Osteoblast (primary cell): Measurements from ENCODE around the gene GLT6D1. TPM values are rescaled to one million over a fixed set of nuclear protein-coding genes. Genes with fewer than 3 reads are reported as not detected.
"Not testable (repeated sequence)": the region's sequence is repeated elsewhere in the genome, so short reads cannot be mapped to it uniquely, and the experiment has no call there.

Experiments used
- DNase-seq: peaks from one replicate; pipeline ENCODE4 v3.0.0; 2011; ENCODE audit warnings: low spot score, mixed read lengths; ENCODE audit not compliant: insufficient read length; ENCODE audit errors: missing footprints
- H2AFZ ChIP-seq: 2 replicates; pipeline ENCODE4 v1.6.0; 2011; ENCODE audit warnings: mild to moderate bottlenecking, low read length
- H3K27ac ChIP-seq: 2 replicates; pipeline ENCODE4 v1.5.1; 2011; ENCODE audit warnings: mild to moderate bottlenecking, low read depth, low read length, moderate library complexity
- H3K27me3 ChIP-seq: 2 replicates; pipeline ENCODE4 v1.6.0; 2012; ENCODE audit warnings: mild to moderate bottlenecking, control low read depth, inconsistent platforms, low read length, moderate library complexity; ENCODE audit not compliant: insufficient read depth
- H3K36me3 ChIP-seq: 2 replicates; pipeline ENCODE4 v1.5.1; 2011; ENCODE audit warnings: mild to moderate bottlenecking, low read length, control low read depth, moderate library complexity; ENCODE audit not compliant: insufficient read depth
- H3K4me1 ChIP-seq: 2 replicates; pipeline ENCODE4 v1.5.1; 2011; ENCODE audit warnings: mild to moderate bottlenecking, low read length, control low read depth, moderate library complexity; ENCODE audit not compliant: insufficient read depth
- H3K4me2 ChIP-seq: 2 replicates; pipeline ENCODE4 v1.6.0; 2011; ENCODE audit warnings: mild to moderate bottlenecking, low read length; ENCODE audit not compliant: insufficient read depth
- H3K4me3 ChIP-seq: fragments of 200-600 bp; sonication (generic); 3 replicates; pipeline ENCODE4 v1.5.1; 2012; ENCODE audit warnings: mild to moderate bottlenecking, low read length, inconsistent platforms; ENCODE audit not compliant: insufficient read depth
- H3K79me2 ChIP-seq: 2 replicates; pipeline ENCODE4 v1.6.0; 2012; ENCODE audit warnings: mild to moderate bottlenecking, low read length, control low read depth, inconsistent platforms; ENCODE audit not compliant: insufficient read depth
- H3K9me3 ChIP-seq: 2 replicates; pipeline ENCODE4 v1.5.1; 2011; ENCODE audit warnings: low read depth, low read length, control low read depth
- H4K20me1 ChIP-seq: 2 replicates; pipeline ENCODE4 v1.6.0; 2012; ENCODE audit warnings: mild to moderate bottlenecking, low read length, control low read depth; ENCODE audit not compliant: insufficient read depth
- total RNA-seq: library from RNA; depleted of rRNA; stranded (reverse); fragments of >200 nt; gene quantifications from 2 replicates; pipeline ENCODE4 v1.2.3, GENCODE V29; 2012
- TF ChIP-seq, protein P1 (sequence below): IDR thresholded peaks from 2 replicates; pipeline ENCODE4 v1.5.1; 2011; ENCODE audit warnings: mild to moderate bottlenecking, low read depth, low read length, moderate library complexity; ENCODE audit errors: extremely low read depth

GLT6D1 gene
- total RNA-seq, 1 donor = not detected

DNA sequence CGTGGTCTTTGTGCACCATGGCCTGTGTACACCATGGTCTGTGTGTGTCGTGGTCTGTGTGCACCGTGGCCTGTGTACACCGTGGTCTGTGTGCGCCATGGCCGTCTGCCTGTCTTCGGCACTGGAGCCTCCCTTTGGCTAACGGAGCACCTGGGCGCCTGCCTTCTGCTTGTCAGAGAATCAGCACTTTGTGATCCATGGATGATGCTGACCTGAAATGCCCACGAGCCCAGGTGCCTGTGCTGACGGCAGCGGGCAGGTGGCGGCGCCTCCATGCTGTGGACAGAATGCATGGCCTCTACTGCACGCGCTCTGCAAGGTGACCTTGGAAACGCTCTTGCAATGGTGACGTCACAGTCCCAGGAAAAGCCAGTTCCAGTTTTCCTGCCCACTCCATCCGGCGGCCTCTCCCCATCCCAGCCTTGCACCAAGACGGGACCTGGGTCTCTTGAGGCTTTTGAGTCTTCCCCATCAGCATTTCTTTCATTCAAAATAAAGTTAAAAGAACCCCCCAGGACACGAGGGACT, 38.4 kb upstream of the GLT6D1 start:
- Histone ChIP-seq H3K79me2 (no peaks in the 10 kb centered on the region), H3K27me3 (no peaks in the 10 kb centered on the region), H3K36me3 (no peaks in the 10 kb centered on the region), H3K27ac (no peak overlapping the region), H3K4me3 (no peak overlapping the region), H3K9me3 (no peaks in the 10 kb centered on the region), H3K4me1 (no peaks in the 10 kb centered on the region), H4K20me1 (no peaks in the 10 kb centered on the region), H2AFZ (no peak overlapping the region), H3K4me2 (no peak overlapping the region)
- TF ChIP-seq, protein P1, sequence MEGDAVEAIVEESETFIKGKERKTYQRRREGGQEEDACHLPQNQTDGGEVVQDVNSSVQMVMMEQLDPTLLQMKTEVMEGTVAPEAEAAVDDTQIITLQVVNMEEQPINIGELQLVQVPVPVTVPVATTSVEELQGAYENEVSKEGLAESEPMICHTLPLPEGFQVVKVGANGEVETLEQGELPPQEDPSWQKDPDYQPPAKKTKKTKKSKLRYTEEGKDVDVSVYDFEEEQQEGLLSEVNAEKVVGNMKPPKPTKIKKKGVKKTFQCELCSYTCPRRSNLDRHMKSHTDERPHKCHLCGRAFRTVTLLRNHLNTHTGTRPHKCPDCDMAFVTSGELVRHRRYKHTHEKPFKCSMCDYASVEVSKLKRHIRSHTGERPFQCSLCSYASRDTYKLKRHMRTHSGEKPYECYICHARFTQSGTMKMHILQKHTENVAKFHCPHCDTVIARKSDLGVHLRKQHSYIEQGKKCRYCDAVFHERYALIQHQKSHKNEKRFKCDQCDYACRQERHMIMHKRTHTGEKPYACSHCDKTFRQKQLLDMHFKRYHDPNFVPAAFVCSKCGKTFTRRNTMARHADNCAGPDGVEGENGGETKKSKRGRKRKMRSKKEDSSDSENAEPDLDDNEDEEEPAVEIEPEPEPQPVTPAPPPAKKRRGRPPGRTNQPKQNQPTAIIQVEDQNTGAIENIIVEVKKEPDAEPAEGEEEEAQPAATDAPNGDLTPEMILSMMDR = no peak
- DNase-seq = peak; percentile 73

DNA sequence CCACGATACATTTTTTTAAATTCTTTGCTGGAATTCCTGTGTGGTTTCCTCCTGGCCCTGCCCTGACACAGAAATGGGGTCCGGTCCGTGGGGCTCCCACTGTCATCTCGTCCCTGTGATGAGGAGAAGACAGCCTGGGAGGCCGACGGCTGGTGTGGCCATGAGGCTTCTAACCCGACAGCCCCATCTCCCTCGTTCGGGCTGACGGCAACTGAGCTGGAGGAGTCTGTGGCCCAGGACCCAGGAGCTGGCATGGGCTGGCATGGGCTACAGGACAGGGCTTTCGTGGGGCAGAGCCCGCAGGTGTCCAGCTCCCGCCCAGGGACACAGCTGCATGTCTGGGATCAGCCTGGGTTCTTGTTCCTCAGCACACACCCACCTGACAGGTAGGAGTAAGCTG, 37.6 kb upstream of the GLT6D1 start:
- Histone ChIP-seq H3K9me3 (no peaks in the 10 kb centered on the region), H3K4me2 (no peak overlapping the region), H3K36me3 (no peaks in the 10 kb centered on the region), H3K27me3 (no peaks in the 10 kb centered on the region), H3K27ac (no peak overlapping the region), H2AFZ (no peak overlapping the region), H3K4me1 (no peaks in the 10 kb centered on the region), H3K4me3 (no peak overlapping the region), H4K20me1 (no peaks in the 10 kb centered on the region), H3K79me2 (no peaks in the 10 kb centered on the region)
- TF ChIP-seq, protein P1 = no peak
- peak; percentile 32 for DNase-seq

DNA sequence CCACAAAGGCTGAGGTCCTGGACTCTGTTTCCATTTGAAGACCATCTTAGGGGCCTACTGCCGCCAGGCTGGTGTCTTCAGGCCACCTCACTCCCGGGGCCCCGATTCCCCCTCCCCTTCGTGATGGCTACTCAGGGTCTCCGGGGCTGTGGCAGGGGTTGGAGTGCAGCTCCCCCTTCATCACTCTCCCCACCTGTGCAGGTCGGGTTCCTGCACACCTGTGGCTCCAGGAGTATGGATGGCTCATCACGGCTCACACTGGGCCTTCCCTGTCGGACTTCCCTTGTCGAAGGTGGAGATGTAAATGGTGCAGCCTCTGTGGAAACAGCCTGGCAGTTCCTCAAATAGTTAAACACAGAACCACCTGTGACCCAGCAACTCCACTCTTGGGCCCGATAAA, 35.6 kb upstream of the GLT6D1 start:
- H3K27ac ChIP-seq = no peak overlapping the region

DNA sequence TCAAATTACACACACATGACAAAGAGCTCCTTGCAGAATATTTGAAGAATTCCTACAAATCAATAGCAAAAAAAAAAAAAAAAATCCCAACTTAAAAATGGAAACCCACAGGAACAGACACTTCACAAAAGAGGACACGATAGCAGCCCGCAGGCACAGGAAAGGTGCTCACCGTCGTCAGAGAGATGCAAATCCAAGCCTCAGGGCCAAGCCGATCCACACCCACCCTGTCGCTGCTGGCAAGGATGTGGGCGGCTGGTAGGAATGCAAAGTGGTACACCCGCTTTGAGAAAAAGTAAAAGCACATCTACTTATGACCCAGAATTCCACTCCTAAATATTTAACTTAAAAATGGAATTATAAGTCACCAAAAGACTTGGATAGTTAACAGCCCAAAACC, 34.6 kb upstream of the GLT6D1 start:
- H3K36me3 ChIP-seq = no peaks in the 10 kb centered on the region
- H3K79me2 ChIP-seq = no peaks in the 10 kb centered on the region
- H4K20me1 ChIP-seq = no peaks in the 10 kb centered on the region
- TF ChIP-seq, protein P1 = no peak
- H3K4me3 ChIP-seq = no peak overlapping the region
- no peaks in the 10 kb centered on the region for H3K27me3 ChIP-seq
- H3K4me2 ChIP-seq = no peak overlapping the region
- DNase-seq = no peak
- H3K9me3 ChIP-seq = no peaks in the 10 kb centered on the region
- H2AFZ ChIP-seq = no peak overlapping the region
- H3K27ac ChIP-seq = no peak overlapping the region
- H3K4me1 ChIP-seq = no peaks in the 10 kb centered on the region

More for the DNA sequence above, 35.6 kb upstream of the GLT6D1 start:
- Histone ChIP-seq H4K20me1 (no peaks in the 10 kb centered on the region), H3K36me3 (no peaks in the 10 kb centered on the region), H3K79me2 (no peaks in the 10 kb centered on the region), H3K4me1 (no peaks in the 10 kb centered on the region), H3K27me3 (no peaks in the 10 kb centered on the region), H2AFZ (no peak overlapping the region), H3K9me3 (no peaks in the 10 kb centered on the region), H3K4me3 (no peak overlapping the region), H3K4me2 (no peak overlapping the region)
- TF ChIP-seq, protein P1 = no peak
- DNase-seq = peak; percentile 43

DNA sequence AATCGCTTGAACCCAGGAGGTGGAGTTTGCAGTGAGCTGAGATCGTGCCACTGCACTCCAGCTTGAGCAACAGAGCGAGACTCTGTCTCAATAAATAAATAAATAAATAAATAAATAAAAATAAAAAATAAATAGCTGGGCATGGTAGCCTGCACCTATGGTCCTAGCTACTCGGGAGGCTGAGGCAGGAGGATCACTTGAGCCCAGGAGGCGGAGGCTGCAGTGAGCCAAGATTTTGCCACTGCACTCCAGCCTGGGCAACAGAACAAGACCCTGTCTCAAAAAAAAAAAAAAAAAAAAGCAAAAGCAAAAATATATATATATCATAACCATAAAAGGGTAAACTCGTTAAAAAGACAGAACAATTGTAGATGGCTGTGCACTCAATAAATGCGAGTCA, 33.4 kb upstream of the GLT6D1 start:
- not testable (repeated sequence) for H3K4me2 ChIP-seq, H3K4me3 ChIP-seq, H3K4me1 ChIP-seq, H3K36me3 ChIP-seq, H3K27ac ChIP-seq, DNase-seq, H3K9me3 ChIP-seq, H2AFZ ChIP-seq, H3K79me2 ChIP-seq, H4K20me1 ChIP-seq, H3K27me3 ChIP-seq
